ENCODE results near the gene PPT2. TPM values are rescaled to one million over a fixed set of nuclear protein-coding genes. Genes with fewer than 3 reads are reported as not detected.

Gene PPT2
- total and polyA plus RNA-seq, 2 experiments from 2014 or later: 50.2 to 147 TPM

DNA sequence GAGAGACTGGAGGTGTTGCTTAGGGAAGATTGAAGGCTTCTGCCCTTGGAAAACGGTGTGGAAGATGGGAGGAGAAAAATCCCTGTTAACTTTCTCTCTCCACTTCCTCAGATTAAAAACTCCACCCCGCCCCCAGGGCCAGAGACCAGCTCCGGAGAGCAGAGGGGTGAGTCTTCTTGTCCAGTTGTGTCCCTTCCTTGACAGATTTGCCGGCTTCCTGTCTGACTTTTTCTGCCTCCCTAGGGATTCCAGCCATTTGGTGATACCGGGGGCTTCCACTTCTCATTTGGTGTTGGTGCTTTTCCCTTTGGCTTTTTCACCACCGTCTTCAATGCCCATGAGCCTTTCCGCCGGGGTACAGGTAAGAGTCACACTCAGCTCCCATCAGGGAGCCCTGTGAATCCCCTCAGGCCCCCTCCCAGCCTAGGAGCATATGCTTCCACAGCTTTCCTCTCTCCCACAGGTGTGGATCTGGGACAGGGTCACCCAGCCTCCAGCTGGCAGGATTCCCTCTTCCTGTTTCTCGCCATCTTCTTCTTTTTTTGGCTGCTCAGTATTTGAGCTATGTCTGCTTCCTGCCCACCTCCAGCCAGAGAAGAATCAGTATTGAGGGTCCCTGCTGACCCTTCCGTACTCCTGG, 25.9 kb downstream of the PPT2 start:
- Histone ChIP-seq H3K27ac (no peak overlapping the region), H3K27me3 (no peaks in the 10 kb centered on the region), H3K4me3 (no peak overlapping the region), H3K4me1 (ENCODE audit: low read depth) (peaks cover 18% of the 10 kb centered on the region), H3K36me3 (no peaks in the 10 kb centered on the region), H3K9me3 (ENCODE audit: low read depth) (no peaks in the 10 kb centered on the region)
- DNase-seq (ENCODE audit: low read depth in 1 of 2, low spot score in 1 of 2): no peak
- TF ChIP-seq, protein P1, sequence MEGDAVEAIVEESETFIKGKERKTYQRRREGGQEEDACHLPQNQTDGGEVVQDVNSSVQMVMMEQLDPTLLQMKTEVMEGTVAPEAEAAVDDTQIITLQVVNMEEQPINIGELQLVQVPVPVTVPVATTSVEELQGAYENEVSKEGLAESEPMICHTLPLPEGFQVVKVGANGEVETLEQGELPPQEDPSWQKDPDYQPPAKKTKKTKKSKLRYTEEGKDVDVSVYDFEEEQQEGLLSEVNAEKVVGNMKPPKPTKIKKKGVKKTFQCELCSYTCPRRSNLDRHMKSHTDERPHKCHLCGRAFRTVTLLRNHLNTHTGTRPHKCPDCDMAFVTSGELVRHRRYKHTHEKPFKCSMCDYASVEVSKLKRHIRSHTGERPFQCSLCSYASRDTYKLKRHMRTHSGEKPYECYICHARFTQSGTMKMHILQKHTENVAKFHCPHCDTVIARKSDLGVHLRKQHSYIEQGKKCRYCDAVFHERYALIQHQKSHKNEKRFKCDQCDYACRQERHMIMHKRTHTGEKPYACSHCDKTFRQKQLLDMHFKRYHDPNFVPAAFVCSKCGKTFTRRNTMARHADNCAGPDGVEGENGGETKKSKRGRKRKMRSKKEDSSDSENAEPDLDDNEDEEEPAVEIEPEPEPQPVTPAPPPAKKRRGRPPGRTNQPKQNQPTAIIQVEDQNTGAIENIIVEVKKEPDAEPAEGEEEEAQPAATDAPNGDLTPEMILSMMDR (IDR thresholded peaks at IDR 0.05; ENCODE audit: low read depth, low read length): no peak

DNA sequence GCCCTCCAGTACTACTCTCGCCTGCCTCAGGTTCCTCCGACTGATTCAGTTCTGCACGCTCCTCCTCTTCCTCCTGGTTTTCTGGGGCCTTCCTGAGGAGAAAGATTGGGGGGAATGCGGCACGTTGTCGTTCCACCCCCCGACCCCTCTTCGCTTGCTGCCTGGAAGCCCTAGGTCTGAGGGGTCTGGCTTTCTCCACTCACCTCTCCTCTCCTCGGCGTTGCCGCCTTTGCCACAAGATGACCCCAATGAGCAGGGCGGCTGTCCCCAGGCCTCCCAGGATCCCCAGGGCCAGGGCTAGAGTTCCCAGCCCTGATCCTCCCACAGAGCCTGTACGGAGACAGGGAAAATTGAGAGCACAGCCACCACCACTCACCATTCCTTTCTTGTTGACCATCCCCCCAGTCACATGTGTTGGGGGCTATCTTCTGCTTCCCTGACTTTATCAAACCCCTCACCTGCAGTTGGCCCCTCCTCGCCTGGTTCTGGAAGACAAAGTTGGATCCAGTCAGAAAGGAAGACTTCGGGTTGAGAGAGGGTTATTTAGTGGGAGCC, 27.3 kb downstream of the PPT2 start:
- Histone ChIP-seq H3K4me3 (no peak overlapping the region), H3K4me1 (ENCODE audit: low read depth) (peaks cover 14% of the 10 kb centered on the region), H3K27me3 (no peaks in the 10 kb centered on the region), H3K9me3 (ENCODE audit: low read depth) (no peaks in the 10 kb centered on the region), H3K36me3 (no peaks in the 10 kb centered on the region), H3K27ac (no peak overlapping the region)
- TF ChIP-seq, protein P1 (IDR thresholded peaks at IDR 0.05; ENCODE audit: low read depth, low read length): no peak
- no peak for DNase-seq (ENCODE audit: low read depth in 1 of 2, low spot score in 1 of 2)

DNA sequence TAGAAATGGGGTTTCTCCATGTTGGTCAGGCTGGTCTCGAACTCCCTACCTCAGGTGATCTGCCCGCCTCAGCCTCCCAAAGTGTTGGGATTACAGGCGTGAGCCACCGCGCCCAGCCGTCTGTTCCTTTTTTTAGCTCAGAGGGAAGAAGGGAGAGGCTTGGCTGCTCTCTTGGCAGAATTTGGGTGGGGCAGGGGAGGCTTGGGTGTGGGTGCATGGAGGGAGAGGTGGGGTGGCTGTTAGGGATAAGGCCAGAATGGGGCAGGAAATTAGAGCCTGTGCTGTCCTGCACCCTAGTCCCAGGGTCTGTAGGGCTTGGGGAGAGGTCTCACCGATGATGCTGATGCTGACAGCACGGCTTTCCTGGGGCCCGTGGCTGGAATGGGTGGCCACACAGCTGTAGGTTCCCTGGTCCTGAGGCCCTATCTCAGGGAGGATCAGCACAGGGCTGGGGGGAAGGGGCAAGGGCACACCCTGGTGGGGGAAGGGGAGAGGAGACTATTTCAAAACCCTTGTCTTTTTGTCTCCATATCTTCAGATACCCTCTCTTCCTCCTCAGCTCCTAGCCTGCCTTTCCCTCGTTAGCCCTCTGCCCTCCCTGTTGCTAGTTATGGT, 28.1 kb downstream of the PPT2 start:
- DNase-seq (ENCODE audit: low read depth in 1 of 2, low spot score in 1 of 2): no peak
- TF ChIP-seq, protein P1 (IDR thresholded peaks at IDR 0.05; ENCODE audit: low read depth, low read length): no peak
- no peaks in the 10 kb centered on the region for H3K27me3 ChIP-seq
- peak overlapping the region; percentile 71 for H3K27ac ChIP-seq
- no peak overlapping the region for H3K4me3 ChIP-seq
- no peaks in the 10 kb centered on the region for H3K9me3 ChIP-seq (ENCODE audit: low read depth)
- peaks cover 8% of the 10 kb centered on the region for H3K36me3 ChIP-seq
- H3K4me1 ChIP-seq (ENCODE audit: low read depth): peaks cover 6% of the 10 kb centered on the region

DNA sequence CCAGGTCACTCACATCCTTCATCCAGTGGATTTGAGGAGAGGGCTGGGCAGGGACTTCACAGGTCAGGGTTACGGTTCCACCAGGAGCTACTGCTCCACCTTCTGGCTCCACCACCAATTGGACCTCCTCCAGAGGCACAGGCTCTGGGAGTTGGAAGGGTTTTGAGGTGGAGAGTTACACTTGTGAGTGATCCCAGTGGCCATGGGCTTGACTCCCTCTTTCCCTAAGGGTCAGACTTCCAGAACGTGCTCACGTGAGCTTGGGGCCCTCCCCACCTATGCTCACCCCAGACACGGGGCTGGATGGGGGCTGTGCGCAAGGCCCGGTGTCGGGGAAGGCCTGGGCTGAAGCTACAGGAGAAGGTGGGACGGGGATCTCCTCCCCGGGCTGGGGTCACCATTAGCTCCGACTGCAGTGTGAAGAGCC, 28.6 kb downstream of the PPT2 start:
- no peaks in the 10 kb centered on the region for H3K9me3 ChIP-seq (ENCODE audit: low read depth)
- no peaks in the 10 kb centered on the region for H3K27me3 ChIP-seq
- peaks cover 13% of the 10 kb centered on the region for H3K36me3 ChIP-seq
- TF ChIP-seq, protein P1 (IDR thresholded peaks at IDR 0.05; ENCODE audit: low read depth, low read length): no peak
- no peak overlapping the region for H3K4me3 ChIP-seq
- H3K27ac ChIP-seq: peak overlapping the region; percentile 71
- no peak for DNase-seq (ENCODE audit: low read depth in 1 of 2, low spot score in 1 of 2)
- H3K4me1 ChIP-seq (ENCODE audit: low read depth): peaks cover 6% of the 10 kb centered on the region

DNA sequence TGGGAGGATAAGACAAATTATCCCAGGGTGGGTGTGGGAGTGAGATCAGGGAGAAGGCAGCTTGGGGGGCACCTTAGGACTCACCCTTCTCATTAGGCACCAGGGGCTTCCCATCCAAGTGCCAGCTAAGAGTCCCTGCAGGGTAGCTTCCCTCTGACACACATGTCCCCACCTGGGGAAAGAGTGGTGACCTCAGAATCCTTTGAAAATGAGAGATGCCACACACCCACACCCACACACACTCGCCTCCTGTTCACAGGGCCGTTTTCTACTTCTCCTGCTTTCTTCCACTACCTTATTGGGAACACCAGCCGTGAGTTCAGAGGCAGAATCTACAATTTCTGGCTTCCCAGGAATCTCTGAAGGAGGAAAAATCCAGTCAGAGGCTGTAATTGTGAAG, 29.1 kb downstream of the PPT2 start:
- no peak for DNase-seq (ENCODE audit: low read depth in 1 of 2, low spot score in 1 of 2)
- H3K27ac ChIP-seq: peak overlapping the region; percentile 71
- TF ChIP-seq, protein P1 (IDR thresholded peaks at IDR 0.05; ENCODE audit: low read depth, low read length): no peak
- H3K36me3 ChIP-seq: peaks cover 15% of the 10 kb centered on the region
- peaks cover 6% of the 10 kb centered on the region for H3K4me1 ChIP-seq (ENCODE audit: low read depth)
- H3K4me3 ChIP-seq: no peak overlapping the region
- no peaks in the 10 kb centered on the region for H3K9me3 ChIP-seq (ENCODE audit: low read depth)
- H3K27me3 ChIP-seq: no peaks in the 10 kb centered on the region

Data from cardiac muscle cell (in vitro differentiated cells and primary cell).